Activated naive CD8-positive, alpha-beta T cell treated with anti-CD3 and anti-CD28 coated beads, Interleukin-2, amount 50 U/mL, for 16 hours (primary cell): Measurements from ENCODE around the gene EPHA1.

ENCODE experiments used
- DNase-seq: peaks from one replicate; pipeline ENCODE4 v3.0.0-alpha.2; 2020; ENCODE audit warnings: low read depth, low spot score

The EPHA1 gene

DNA sequence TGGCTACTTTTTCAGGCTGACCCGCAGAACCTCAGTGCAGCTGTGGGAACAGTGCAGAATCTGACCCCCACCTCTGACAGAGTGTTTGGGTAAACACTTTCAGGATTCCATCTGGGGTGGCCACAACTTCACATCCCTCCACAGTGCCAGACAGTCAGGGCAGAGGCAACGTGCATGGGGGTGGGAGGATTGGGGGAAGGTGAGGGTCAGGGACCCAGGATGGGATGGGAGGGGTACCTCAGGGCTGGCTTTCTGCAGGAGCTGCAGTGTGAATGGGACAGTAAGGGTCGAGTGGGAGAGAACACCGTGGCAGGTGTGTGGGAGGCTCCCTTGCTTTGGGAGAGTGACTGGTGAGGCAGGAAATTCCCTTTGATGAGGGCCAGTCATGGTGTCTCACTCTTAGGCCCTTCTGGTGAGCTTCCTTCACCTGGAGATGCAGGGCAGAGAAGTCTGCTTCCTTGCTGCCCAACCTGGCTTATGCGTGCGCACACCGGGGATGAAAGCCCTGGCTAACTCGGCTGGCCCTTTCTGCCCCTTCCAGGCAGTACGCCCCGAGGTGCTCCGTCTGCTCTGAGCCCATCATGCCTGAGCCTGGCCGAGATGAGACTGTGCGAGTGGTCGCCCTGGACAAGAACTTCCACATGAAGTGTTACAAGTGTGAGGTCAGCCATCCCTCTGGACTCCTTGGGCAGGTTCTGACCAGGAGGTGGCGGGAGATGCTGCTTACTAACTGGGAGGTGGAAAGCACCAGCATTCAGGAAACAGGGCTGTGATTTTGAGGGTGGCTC is 19.1 kb downstream of the EPHA1 start:
- DNase-seq: no peak

DNA sequence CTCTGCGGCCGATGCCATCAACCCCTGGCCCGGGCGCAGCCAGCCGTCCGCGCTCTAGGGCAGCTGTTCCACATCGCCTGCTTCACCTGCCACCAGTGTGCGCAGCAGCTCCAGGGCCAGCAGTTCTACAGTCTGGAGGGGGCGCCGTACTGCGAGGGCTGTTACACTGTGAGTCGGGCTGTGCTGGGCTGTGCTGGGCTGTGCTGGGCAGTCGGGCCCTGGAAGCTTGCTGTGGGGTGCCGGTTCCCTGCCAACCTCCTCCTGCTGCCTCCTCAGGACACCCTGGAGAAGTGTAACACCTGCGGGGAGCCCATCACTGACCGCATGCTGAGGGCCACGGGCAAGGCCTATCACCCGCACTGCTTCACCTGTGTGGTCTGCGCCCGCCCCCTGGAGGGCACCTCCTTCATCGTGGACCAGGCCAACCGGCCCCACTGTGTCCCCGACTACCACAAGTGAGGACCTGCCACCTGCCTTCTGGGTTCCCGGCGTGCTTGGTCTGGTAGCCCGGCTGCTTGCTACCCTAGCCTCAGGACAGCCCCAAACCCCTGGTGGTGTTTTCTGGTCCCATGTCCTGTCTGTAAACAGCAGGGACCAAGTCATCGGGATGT is 20.1 kb downstream of the EPHA1 start:
- DNase-seq: no peak

DNA sequence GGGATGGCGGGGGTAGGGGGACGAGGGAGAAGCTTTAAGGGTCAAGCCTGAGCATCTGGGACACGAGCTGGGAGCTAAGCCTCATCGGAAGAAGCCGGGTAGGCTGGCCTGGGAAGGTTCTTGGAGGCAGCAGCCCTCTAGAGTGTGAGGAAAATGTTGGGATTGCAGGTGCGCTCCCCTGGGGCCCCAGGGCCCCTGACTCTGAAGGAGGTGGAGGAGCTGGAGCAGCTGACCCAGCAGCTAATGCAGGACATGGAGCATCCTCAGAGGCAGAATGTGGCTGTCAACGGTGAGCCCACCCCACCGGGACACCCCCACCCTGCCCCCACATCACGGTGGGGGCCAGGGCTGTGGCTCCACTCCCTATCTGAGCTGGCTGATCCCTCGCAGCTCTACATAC is 20.6 kb downstream of the EPHA1 start:
- DNase-seq: no peak

DNA sequence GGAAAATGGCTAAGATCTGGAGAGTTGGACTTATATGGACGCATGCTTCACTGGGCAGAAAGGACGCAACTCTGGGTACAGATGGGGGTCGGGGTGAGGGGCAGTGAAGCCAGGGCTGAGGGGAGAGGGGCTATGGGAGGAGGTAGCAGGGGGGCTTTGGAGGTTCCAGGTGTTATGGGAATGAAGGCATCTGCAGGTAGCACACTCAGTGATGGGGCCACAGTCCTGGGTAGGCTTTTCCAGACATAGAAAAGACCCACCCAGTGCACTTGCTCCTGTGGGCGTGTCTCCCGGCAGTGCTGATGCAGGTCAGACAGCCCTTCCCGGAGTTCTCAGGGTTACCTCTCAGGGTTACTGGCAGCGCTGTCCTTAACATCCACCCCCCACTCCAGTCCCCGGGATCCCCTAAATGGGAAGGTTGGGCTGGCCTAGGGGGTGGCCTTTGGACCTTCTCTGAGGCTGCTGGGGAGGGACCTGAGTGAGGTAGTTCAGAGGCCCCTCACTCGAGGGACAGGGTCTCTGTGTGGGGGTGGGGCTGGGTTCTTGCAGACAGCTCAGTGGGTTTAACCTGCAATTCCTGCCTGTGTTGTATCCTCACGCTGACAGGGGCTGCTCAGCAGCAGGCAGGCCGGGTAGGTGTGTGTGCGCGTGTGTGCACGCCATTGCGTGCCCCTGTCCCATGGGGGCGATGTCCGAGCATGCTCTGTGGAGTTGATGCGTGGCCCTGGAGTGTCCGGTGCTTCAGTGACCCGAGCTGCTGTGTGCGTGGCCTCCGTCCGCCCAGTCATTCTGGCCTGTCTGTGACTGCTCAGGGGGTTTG is 21.3 kb downstream of the EPHA1 start:
- DNase-seq: no peak

DNA sequence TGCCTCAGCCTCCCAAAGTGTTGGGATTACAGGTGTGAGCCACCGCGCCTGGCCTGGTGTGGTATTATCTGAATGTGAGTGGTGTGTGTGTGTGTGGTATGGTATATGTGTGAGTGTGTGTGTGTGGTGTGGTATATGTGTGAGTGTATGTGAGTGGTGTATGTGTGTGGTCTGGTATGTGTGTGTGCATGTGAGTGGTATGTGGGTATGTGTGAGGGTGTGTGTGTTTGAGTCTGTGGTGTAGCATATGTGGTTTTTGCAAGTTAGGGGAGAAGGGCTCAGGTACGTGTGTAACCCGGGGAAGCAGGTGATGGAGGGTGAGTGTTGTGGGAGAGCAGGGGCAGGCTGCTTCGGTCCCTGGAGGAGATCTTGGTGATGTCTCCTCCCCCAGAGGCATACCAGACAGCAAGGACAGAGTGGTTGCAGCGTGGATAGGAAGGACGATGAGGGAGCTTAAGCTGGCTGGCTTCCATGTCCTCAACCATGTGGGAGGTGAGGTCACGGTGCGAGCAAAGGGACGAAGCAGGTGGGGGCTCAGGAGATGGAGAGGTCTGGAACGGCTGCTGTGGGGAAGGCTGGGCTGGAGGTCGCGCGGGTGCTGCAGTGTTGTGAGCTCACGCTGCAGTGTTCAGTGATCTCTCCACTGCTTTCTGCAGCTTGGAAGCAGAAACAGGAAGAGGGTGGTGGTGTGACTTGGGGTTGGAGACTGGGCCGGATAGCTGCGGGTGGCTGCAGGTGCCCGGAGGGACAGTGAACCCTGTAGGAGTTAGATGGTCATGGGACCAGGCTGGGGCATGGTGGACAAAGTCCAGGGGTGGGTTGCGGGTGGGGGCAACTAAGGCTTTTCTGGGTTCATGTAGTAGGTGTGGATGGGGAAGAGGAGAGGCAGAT is 22.5 kb downstream of the EPHA1 start:
- no peak for DNase-seq

DNA sequence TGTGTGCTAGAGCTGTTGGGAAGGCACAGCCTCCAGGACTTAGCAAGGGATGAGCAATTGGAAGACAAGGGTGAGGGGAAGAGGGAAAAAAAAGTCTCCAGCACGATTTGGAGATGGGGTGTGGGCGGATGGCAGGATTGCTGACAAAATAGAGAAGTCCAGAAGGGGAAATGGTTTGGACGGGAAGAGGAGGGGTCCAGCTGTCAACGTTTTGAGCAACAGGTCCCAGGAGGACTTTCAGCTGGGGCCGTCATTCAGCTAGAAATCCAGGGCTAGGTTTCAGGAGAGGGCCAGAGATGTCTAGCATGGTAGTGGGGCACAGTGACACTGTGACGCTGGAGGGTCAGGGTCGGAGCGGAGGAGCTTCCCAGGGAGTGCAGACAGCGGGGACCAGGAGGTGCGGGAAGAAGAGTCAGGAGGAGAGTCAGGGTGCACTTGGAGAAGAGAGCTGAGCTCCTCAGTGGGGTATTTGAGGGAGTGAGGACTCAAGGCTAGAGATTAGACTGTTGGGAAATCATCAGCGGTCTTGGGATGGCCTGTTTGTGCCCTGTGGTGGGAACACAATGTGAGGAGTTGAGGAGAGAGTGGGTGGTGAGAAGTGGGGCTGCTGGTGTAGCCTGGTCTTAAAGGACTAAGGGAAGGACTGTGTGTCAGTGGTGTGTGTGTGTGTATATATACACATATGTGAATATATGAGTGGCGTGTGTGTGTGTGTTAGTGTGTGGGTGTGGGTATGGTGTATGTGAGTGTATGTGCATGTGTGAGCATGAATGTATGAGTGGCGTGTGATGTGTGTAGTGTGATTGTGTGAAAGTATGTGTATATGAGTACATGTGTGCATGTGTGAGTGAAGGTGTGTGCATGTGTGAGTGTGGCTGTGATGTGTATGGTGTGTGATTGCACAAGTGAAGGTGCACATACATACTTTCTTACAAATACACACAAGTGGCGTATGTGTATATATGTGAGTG is 23.7 kb downstream of the EPHA1 start:
- no peak for DNase-seq

DNA sequence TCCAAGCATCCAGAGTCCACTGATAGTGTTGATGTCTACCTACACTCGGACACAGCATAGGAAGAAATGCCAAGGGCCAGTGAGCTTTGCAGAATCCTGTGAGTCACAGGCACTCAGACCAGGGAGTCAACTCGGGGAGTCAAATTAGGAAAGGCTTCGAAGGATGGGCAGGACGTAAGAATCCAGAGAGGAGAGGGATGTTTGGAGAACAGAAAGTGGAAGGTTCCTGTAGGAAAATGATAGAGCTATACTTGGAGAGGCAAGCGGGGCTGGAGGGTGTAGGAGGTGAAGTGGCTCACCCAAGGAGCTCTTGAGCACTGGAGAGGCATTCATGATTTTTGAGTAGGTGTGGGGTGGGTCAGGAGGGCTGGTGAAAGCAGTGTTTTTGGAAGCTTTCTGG is 24.5 kb downstream of the EPHA1 start:
- DNase-seq: no peak

DNA sequence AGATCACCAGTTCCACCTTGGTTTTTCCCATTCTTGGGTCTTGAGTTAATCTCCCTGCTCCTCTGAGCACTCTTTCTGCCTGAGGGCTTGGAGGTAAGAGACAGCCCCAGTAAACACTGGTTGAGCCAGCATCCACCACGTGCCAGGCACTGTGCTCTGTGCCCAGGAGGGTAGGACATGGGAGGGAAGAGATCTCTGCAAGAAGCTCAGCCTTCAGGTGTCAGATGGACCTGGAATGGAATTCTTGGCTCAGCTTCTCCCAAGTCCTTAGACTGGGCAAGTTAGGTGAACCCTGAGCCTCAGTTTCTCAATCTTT is 25.1 kb downstream of the EPHA1 start:
- no peak for DNase-seq

DNA sequence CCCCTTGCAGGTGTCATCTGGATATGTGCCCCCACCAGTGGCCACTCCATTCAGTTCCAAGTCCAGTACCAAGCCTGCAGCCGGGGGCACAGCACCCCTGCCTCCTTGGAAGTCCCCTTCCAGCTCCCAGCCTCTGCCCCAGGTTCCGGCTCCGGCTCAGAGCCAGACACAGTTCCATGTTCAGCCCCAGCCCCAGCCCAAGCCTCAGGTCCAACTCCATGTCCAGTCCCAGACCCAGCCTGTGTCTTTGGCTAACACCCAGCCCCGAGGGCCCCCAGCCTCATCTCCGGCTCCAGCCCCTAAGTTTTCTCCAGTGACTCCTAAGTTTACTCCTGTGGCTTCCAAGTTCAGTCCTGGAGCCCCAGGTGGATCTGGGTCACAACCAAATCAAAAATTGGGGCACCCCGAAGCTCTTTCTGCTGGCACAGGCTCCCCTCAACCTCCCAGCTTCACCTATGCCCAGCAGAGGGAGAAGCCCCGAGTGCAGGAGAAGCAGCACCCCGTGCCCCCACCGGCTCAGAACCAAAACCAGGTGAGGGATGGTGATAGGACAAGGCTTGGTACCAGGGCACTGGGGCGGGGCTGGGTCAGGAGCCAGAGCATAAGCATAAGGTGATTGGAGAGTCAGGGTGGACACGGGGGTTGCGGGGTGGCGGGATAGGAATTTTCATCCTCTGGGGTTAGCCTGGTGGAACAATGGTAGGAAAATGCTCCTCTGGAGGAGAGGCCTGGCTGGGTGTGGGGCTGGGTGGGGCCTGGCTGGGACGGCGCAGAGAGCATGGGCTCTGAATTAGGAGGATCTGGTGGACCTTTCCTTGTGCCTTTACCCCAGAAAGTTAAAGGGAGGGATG is 25.6 kb downstream of the EPHA1 start:
- DNase-seq: no peak

DNA sequence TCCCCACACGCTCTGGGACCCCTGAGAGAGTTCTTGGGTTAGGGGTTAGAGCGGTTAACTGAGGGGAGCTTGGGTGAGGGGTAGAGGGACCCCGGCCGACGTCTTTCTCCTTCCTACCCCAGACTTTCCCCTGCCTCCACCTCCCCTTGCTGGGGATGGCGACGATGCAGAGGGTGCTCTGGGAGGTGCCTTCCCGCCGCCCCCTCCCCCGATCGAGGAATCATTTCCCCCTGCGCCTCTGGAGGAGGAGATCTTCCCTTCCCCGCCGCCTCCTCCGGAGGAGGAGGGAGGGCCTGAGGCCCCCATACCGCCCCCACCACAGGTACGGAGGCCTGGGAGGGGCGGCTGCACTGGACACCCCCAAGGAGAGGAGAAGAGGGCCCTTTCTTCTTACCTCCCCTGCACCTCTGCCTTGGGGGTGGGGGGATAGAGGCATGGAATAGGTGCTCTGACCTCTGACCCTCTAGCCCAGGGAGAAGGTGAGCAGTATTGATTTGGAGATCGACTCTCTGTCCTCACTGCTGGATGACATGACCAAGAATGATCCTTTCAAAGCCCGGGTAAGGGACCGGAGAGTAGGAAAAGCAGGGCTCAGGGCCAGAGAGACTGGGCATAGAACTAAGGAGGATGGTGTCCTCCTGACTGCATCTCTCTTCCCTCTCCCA is 26.4 kb downstream of the EPHA1 start:
- no peak for DNase-seq

DNA sequence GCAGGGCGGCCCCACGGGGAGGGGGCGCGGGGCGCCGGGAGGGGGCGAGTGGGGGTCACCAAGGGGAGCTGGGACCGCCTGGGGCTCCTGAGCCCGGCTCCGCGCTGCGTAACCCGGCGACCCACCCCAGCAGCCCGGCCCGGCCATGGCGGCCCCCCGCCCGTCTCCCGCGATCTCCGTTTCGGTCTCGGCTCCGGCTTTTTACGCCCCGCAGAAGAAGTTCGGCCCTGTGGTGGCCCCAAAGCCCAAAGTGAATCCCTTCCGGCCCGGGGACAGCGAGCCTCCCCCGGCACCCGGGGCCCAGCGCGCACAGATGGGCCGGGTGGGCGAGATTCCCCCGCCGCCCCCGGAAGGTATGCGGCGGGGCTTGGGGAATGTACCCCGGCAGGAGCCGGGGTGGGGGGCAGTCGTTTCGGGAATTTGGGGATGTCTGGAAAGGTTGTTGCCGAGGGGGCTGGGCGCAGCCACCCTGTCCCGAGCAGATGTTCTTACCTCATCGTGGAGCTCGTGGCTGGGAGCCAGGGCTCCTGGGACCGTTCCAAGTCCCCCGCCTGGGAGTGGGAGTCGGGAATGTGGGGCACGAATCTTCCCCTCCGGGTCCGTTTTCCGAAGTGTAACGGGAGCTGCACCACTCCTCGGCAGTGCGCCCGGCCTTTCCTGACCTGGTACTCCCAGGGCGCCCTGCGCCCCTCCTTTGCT is 27.1 kb downstream of the EPHA1 start:
- no peak for DNase-seq

DNA sequence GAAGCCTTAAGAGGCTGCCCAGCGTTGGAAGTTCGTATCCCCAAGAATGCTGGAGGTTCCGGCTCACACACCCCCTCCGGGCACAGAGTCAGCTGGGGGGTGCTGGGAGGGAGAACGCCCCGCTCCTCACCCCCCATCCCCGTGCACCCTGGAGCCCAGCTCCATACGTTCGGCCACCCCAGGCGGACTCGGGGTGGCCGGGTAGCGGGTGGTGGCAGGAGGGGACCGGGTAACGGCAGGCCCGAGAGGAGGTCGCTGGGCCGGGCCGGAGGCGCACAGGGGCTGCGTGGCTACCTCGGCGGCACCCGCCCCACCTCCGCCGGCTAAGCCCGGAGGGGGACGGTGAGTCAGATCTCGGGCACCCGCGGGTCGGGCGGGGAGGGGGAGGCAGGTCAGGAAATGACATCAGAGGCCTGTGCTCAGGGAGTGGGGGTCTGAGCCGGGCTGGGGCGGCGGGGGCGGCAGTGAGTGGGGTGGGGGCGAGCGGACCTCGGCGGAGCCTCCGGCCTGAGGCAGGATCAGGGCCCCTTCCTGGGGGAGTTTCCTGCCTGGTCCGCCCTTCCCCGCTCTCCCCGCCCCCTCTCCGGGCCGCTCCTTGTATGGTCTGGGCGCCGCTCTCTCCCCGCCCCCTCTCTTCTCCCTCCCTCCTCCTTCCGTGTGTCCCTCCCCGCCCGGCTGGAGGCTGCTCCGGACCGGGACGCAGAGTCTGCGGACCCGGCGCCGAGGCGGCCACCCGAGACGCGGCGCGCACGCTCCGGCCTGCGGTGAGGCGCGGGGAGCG is 27.8 kb downstream of the EPHA1 start, which contains the start of gene ZYX:
Gene ZYX (plus strand): TSS at position 700 of the 781 bp plus-strand sequence. CDS start 227 bp downstream, outside the sequence.
- peak; percentile 76 for DNase-seq

DNA sequence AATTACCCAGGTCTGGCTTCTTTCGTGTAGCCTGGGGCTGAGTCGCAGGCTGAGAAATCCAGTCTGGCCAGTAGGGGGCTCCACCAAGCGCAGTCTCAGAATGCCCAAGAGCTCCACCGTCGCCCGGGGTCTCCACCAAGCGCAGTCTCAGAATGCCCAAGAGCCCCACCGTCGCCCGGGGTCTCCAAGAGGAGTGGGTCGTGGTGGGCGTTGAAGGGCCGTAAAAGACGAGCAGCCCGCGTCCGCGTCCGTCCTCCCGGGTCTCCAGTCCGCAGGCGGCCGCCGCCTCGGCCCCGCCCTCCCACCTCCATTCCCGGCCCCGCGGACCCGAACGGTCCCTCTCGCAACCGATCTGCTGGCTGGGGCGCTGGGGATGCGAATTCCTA is 28.4 kb downstream of the EPHA1 start:
- peak; percentile 72 for DNase-seq

DNA sequence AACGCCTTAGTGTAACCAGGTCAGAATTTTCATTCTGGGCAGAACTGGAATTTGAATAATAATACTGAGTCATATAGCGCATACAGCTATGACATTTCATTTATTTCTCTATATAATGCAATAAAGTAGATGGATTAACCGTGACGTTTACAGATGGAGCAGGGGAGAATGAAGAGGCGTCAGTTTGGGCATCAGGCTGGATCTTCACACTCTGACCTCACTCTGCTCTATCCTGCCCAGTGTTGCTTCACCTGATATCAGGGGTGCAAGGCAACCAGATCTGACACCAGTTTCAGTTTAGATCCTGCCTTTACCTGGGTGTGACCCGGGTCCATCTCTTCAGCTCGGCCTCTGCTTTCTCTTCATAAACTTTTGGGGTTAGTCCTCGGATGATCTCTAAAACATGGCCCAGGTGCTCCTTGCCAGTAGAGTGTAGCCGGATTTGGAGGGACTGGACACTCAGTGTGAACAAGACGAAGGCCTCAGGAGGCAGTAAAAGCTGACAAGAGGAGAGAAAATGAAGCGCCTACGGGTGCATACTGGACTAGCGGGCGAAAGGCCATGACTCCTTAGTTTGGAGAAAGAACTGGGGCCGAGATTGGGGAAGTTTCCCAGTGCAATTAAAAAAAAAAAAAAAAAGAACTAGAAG is 28.9 kb downstream of the EPHA1 start:
- DNase-seq: no peak

DNA sequence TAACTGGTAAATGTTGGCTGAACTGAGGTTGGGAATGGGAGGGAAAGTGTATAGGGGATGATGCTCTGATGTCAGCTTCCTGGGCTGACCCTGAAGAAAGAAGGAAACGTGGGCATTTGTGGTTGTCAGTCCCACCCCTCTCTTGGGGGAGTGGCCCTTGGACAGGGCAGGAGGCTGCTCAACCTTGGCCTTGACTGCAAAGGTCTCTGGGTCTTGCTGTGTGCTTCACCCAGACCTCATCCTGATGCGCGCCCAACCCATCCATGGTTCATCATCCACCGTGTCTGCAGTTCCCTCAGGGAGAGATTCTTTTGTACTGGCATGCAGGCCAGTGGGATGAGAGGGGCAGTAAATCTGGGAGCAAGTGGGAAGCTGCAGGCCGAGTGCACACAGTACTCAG is 32.3 kb downstream of the EPHA1 start:
- DNase-seq: no peak

DNA sequence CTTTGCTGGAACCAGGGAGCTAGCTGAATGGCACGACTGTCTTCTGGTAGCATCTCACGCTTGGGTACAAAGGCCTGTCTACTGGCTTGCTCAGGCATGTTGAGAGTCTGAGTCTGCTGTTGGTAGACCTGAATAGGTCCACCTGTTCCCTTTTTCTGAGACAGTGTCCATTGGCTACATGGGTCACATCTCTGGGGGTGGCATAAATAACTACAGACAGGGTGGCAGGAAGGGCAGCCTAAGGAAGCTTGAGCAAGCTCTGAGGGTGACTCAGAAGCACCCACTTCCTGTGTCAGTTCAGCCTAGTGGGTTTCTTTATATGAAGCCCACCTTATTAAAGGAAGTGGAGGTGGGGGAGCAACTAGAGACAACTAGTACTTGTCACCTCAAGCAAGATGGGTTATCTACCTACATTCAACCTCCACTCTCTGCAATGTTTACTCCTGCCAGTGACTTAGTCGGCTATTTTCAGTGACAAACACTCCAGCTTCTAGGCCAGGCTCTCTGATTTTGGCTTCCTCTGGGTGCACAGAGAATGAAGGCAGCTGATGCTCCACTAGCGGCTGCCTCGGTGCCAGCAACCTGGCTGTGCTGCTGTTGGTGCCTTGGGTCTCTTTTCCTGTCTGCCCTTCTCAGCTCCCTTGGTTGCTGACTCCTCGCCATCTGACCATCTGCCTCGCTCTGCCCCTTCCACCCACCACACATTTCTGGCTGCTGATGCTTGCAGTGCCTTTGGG is 33.2 kb downstream of the EPHA1 start:
- DNase-seq: no peak
